Duodenal mucosa (tissue), 2 donors: Measurements from ENCODE around the gene CASP8.
"Not testable (repeated sequence)": the region's sequence is repeated elsewhere in the genome, so short reads cannot be mapped to it uniquely, and the experiment has no call there.

ENCODE experiments used
- H3K27ac ChIP-seq: one replicate; pipeline ENCODE4 v1.7.0; 2013; ENCODE audit warnings: low read depth, low read length
- H3K27me3 ChIP-seq, 2 donors: one replicate each; pipeline ENCODE4 v1.7.0; 2013; ENCODE audit warnings: low read length in 2 of 2, control low read depth in 1 of 2; ENCODE audit not compliant: insufficient read depth in 2 of 2, control insufficient read depth in 1 of 2
- H3K36me3 ChIP-seq, 2 donors: one replicate each; pipeline ENCODE4 v1.7.0; 2013; ENCODE audit warnings: low read length in 2 of 2, control low read depth in 1 of 2; ENCODE audit not compliant: insufficient read depth in 2 of 2, control insufficient read depth in 1 of 2
- H3K4me1 ChIP-seq, 2 donors: one replicate each; pipeline ENCODE4 v1.7.0; 2013; ENCODE audit warnings: low read length in 2 of 2, control low read depth in 1 of 2; ENCODE audit not compliant: insufficient read depth in 2 of 2, control insufficient read depth in 1 of 2
- H3K4me3 ChIP-seq, 2 donors: one replicate each; pipeline ENCODE4 v1.7.0; 2013; ENCODE audit warnings: low read length in 2 of 2, low read depth in 1 of 2
- H3K9ac ChIP-seq, 2 donors: one replicate each; pipeline ENCODE4 v1.7.0; 2013; ENCODE audit warnings: low read length in 2 of 2, low read depth in 1 of 2
- H3K9me3 ChIP-seq, 2 donors: one replicate each; pipeline ENCODE4 v1.7.0; 2013; ENCODE audit warnings: low read length in 2 of 2, control low read depth in 1 of 2; ENCODE audit not compliant: control insufficient read depth in 1 of 2

CASP8 gene

GRCh38 chr2:201290457-201291148 lies 30.3 kb downstream of the CASP8 start:
- Histone ChIP-seq H3K9me3 (peaks cover 0 to 16% of the 10 kb centered on the region in 2 donors), H3K36me3 (peaks cover 27 to 42% of the 10 kb centered on the region in 2 donors)
- not testable (repeated sequence) for H3K27ac ChIP-seq, H3K4me1 ChIP-seq, H3K27me3 ChIP-seq, H3K4me3 ChIP-seq, H3K9ac ChIP-seq

GRCh38 chr2:201298462-201299052 lies 38.2 kb downstream of the CASP8 start:
- H3K4me1 ChIP-seq = no peaks in the 10 kb centered on the region
- no peaks in the 10 kb centered on the region for H3K9me3 ChIP-seq
- no peaks in the 10 kb centered on the region for H3K27me3 ChIP-seq
- no peak overlapping the region for H3K9ac ChIP-seq
- no peak overlapping the region for H3K27ac ChIP-seq
- H3K4me3 ChIP-seq = no peak overlapping the region
- H3K36me3 ChIP-seq = no peaks in the 10 kb centered on the region

- not testable (repeated sequence) for H3K27ac ChIP-seq, H3K27me3 ChIP-seq, H3K4me1 ChIP-seq, H3K4me3 ChIP-seq, H3K9ac ChIP-seq, H3K9me3 ChIP-seq, H3K36me3 ChIP-seq
Measured at GRCh38 chr2:201299929-201300328, 39.6 kb downstream of the CASP8 start.

GRCh38 chr2:201307876-201308275 lies 47.5 kb downstream of the CASP8 start:
- H3K27me3 ChIP-seq = no peaks in the 10 kb centered on the region
- H3K27ac ChIP-seq = no peak overlapping the region
- H3K4me1 ChIP-seq = no peaks in the 10 kb centered on the region
- no peak overlapping the region for H3K9ac ChIP-seq
- no peaks in the 10 kb centered on the region for H3K9me3 ChIP-seq
- no peak overlapping the region for H3K4me3 ChIP-seq
- H3K36me3 ChIP-seq = no peaks in the 10 kb centered on the region

GRCh38 chr2:201308914-201309313 lies 48.6 kb downstream of the CASP8 start:
- Histone ChIP-seq H3K36me3 (no peaks in the 10 kb centered on the region), H3K9ac (no peak overlapping the region)

GRCh38 chr2:201313362-201313761 lies 53.0 kb downstream of the CASP8 start:
- H3K4me3 ChIP-seq = no peak overlapping the region
- H3K27me3 ChIP-seq = no peaks in the 10 kb centered on the region
- H3K36me3 ChIP-seq = no peaks in the 10 kb centered on the region
- H3K4me1 ChIP-seq = no peaks in the 10 kb centered on the region
- H3K9ac ChIP-seq = no peak overlapping the region
- H3K9me3 ChIP-seq = no peaks in the 10 kb centered on the region
- H3K27ac ChIP-seq = no peak overlapping the region

More at GRCh38 chr2:201308914-201309313, 48.6 kb downstream of the CASP8 start:
- H3K27ac ChIP-seq = no peak overlapping the region
- H3K27me3 ChIP-seq = no peaks in the 10 kb centered on the region
- no peak overlapping the region for H3K4me3 ChIP-seq
- no peaks in the 10 kb centered on the region for H3K4me1 ChIP-seq
- no peaks in the 10 kb centered on the region for H3K9me3 ChIP-seq

- H3K9me3 ChIP-seq = peaks cover 2 to 9% of the 10 kb centered on the region in 2 donors
Measured at GRCh38 chr2:201319511-201319910, 59.2 kb downstream of the CASP8 start.

GRCh38 chr2:201320257-201320656 lies 59.9 kb downstream of the CASP8 start:
- no peak overlapping the region for H3K9ac ChIP-seq
- no peaks in the 10 kb centered on the region for H3K36me3 ChIP-seq
- peaks cover 2 to 9% of the 10 kb centered on the region in 2 donors for H3K9me3 ChIP-seq
- no peak overlapping the region for H3K4me3 ChIP-seq
- H3K4me1 ChIP-seq = no peaks in the 10 kb centered on the region
- no peaks in the 10 kb centered on the region for H3K27me3 ChIP-seq
- H3K27ac ChIP-seq = no peak overlapping the region

More at GRCh38 chr2:201319511-201319910, 59.2 kb downstream of the CASP8 start:
- Histone ChIP-seq H3K4me1 (no peaks in the 10 kb centered on the region), H3K27ac (no peak overlapping the region), H3K27me3 (no peaks in the 10 kb centered on the region), H3K4me3 (no peak overlapping the region), H3K9ac (no peak overlapping the region), H3K36me3 (no peaks in the 10 kb centered on the region)

GRCh38 chr2:201320701-201321100 lies 60.4 kb downstream of the CASP8 start:
- no peak overlapping the region for H3K27ac ChIP-seq
- no peaks in the 10 kb centered on the region for H3K27me3 ChIP-seq
- no peaks in the 10 kb centered on the region for H3K4me1 ChIP-seq
- no peak overlapping the region for H3K9ac ChIP-seq
- no peaks in the 10 kb centered on the region for H3K36me3 ChIP-seq
- H3K9me3 ChIP-seq = peaks cover 2 to 9% of the 10 kb centered on the region in 2 donors
- no peak overlapping the region for H3K4me3 ChIP-seq

GRCh38 chr2:201322772-201323171 lies 62.4 kb downstream of the CASP8 start:
- Histone ChIP-seq H3K36me3 (no peaks in the 10 kb centered on the region), H3K27ac (no peak overlapping the region), H3K9ac (no peak overlapping the region), H3K9me3 (peaks cover 2 to 9% of the 10 kb centered on the region in 2 donors), H3K4me3 (no peak overlapping the region), H3K4me1 (no peaks in the 10 kb centered on the region), H3K27me3 (no peaks in the 10 kb centered on the region)
